GM12865 (cell line): ENCODE measurements around the gene PDXK.
"Not testable (repeated sequence)": the region's sequence is repeated elsewhere in the genome, so short reads cannot be mapped to it uniquely, and the experiment has no call there.

Experiments used
- DNase-seq: peaks from one replicate; pipeline ENCODE4 v3.0.0; 2010; ENCODE audit warnings: low read depth
- H3K4me3 ChIP-seq: 2 replicates; pipeline ENCODE4 v1.5.1; 2011; ENCODE audit warnings: mild to moderate bottlenecking, low read depth, low read length, control low read depth
- CTCF ChIP-seq: IDR thresholded peaks from 2 replicates; pipeline ENCODE4 v1.5.1; 2011; ENCODE audit warnings: low read length, control low read depth, low read depth, inconsistent platforms; ENCODE audit not compliant: insufficient read depth; ENCODE audit errors: missing control alignments

The PDXK gene

DNA sequence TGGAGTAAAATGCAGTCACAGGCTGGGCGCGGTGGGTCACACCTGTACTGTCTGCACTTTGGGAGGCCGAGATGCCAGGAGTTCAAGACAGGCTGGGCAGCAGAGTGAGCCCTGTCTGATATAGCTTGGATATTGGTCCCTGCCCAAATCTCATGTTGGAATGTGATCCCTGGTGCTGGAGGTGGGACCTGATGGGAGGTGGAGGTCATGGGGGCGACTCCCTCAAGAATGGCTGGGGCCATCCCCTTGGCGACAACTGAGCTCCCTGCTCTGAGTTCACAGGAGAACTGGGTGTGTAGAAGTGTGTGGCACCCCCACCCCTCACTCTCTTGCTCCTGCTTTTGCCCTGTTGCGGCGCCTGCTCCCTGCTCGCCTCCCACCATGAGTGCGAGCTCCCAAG is 11.5 kb upstream of the PDXK start:
- no peak for TF ChIP-seq CTCF
- DNase-seq = no peak
- H3K4me3 ChIP-seq = no peak overlapping the region

DNA sequence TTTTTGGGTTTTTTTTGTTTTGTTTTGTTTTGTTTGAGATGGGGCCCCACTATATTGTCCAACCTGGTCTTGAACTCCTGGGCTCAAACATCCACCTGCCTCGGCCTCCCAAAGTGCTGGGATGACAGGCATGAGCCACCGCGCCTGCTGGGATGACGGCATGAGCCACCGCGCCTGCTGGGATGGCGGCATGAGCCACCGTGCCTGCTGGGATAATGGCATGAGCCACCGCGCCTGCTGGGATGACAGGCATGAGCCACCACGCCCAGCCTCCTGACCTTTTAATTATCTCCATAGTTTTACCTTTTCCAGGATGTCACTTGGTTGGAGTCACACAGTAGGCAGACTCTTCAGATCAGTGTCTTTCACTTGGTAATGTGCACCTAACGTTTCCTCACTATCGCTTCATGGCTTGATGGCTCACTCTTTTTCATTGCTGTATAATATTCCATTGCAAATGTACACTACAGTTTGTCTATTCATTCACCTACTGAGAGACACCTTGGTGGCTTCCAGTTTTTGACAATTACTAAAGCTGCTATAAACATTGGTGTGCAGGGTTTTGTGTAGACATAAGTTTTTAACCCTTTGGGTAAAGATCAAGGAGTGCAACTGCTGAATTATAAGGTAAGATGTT is 10.1 kb upstream of the PDXK start:
- no peak for DNase-seq
- H3K4me3 ChIP-seq = no peak overlapping the region
- TF ChIP-seq CTCF = no peak

- no peak overlapping the region for H3K4me3 ChIP-seq
- no peak for TF ChIP-seq CTCF
- no peak for DNase-seq
These were observed 6.5 kb upstream of the PDXK start for GRCh38 chr21:43712268-43712942.

DNA sequence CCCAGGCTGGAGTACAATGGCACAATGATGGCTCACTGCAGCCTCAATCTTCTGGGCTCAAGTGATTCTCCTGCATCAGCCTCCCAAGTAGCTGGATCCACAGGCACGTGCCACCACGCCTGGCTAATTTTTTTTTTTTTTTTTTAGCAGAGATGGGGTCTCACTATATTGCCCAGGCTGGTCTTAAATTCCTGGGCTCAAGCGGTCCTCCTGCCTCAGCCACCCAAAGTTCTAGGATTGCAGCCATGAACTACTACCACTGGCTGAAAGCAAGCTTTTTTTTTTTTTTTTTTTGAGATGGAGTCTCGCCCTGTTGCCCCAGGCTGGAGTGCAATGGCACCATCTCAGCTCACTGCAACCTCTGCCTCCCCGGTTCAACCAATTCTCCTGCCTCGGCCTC is 5.8 kb upstream of the PDXK start:
- H3K4me3 ChIP-seq, DNase-seq: not testable (repeated sequence)

- TF ChIP-seq CTCF = no peak
- DNase-seq = peak; percentile 83
- H3K4me3 ChIP-seq = no peak overlapping the region
These were observed 2.4 kb upstream of the PDXK start for GRCh38 chr21:43716376-43717165.

DNA sequence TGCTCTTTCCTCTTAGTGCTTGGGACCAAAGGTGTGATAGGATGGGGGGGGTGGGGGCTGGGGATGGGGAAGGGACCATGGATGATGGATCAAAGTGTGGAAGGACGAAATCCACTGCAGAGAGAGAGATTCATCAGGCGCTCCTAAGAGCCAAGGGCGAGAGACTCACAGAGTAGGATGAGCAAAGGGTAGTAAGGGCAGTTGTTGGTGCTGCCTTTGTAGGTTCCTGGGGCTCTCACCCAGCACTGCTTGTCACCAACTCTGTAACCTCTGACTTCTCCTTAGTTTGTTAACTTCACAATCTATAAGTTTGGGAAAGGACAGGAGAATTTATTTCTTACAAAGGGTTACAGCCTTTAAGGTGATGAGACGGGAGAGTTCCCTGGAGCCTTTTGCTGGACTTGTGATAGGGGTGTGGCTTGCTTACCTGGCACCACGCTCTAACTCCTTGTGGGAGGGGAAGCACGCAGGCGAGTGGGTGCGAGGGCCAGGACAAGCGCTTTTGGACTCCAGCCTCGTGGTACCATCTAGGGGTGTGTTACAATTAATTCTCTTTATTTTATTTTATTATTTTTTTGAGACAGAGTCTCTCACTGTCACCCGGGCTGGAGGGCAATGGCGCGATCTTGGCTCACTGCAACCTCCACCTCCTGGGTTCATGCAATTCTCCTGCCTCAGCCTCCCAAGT is 1.6 kb upstream of the PDXK start:
- DNase-seq = peak; percentile 51
- TF ChIP-seq CTCF = no peak
- H3K4me3 ChIP-seq = no peak overlapping the region
